ENCODE data around the gene CTIF.

- no peak for TF ChIP-seq POLR2A (IDR thresholded peaks at IDR 0.05; ENCODE audit: low read depth, low read length)
- no peak for TF ChIP-seq TAF1 (IDR thresholded peaks at IDR 0.05; ENCODE audit: low read depth, low read length)
- TF ChIP-seq SPI1 (IDR thresholded peaks at IDR 0.05; ENCODE audit: low read depth, low read length), result no peak
Measured at GRCh38 chr18:48721312-48721711, 182.5 kb downstream of the CTIF start.

All from GM12891 (cell line).